SHP77 (cell line): ENCODE measurements around the gene NPIPB9.
"Not testable (repeated sequence)": the region's sequence is repeated elsewhere in the genome, so short reads cannot be mapped to it uniquely, and the experiment has no call there.

Experiments
- DNase-seq, 2 experiments: peaks; one replicate each; lab custom pipeline; 2025; lab: John Stamatoyannopoulos, UW

NPIPB9 gene

GRCh38 chr16:28751487-28751886 is at the start of gene NPIPB9:
Gene NPIPB9, plus strand, starts transcription at chr16:28751787.
- not testable (repeated sequence) for DNase-seq

- not testable (repeated sequence) for DNase-seq
Observed at GRCh38 chr16:28704246-28704645, 47.3 kb upstream of the NPIPB9 start.

- DNase-seq = not testable (repeated sequence)
Observed at GRCh38 chr16:28711220-28712083, 40.1 kb upstream of the NPIPB9 start, which contains the start of gene EIF3C. Gene EIF3C, plus strand, starts transcription at chr16:28711464. Its CDS starts 223 bp downstream, at chr16:28711687.

GRCh38 chr16:28722852-28723650 is 28.5 kb upstream of the NPIPB9 start:
- not testable (repeated sequence) for DNase-seq

- not testable (repeated sequence) for DNase-seq
Observed at GRCh38 chr16:28731253-28731652, 20.3 kb upstream of the NPIPB9 start.

GRCh38 chr16:28732455-28733124 is 19.0 kb upstream of the NPIPB9 start:
- not testable (repeated sequence) for DNase-seq

- DNase-seq = not testable (repeated sequence)
Observed at GRCh38 chr16:28739787-28740186, 11.8 kb upstream of the NPIPB9 start.

- not testable (repeated sequence) for DNase-seq
Observed at GRCh38 chr16:28740631-28741030, 11.0 kb upstream of the NPIPB9 start.

GRCh38 chr16:28741295-28741694 is 10.3 kb upstream of the NPIPB9 start:
- DNase-seq = not testable (repeated sequence)

- DNase-seq = not testable (repeated sequence)
Observed at GRCh38 chr16:28746618-28747350, 4.8 kb upstream of the NPIPB9 start.

- DNase-seq = not testable (repeated sequence)
Observed at GRCh38 chr16:28749997-28750465, 1.6 kb upstream of the NPIPB9 start.

- not testable (repeated sequence) for DNase-seq
Observed at GRCh38 chr16:28750469-28751067, 1.0 kb upstream of the NPIPB9 start.

GRCh38 chr16:28781697-28782096 is 30.1 kb downstream of the NPIPB9 start:
- DNase-seq = not testable (repeated sequence)

GRCh38 chr16:28782357-28782756 is 30.8 kb downstream of the NPIPB9 start:
- DNase-seq = not testable (repeated sequence)

GRCh38 chr16:28802235-28803019 is 50.8 kb downstream of the NPIPB9 start:
- peak; percentile 50 to 83 for DNase-seq

- DNase-seq = not testable (repeated sequence)
Observed at GRCh38 chr16:28807445-28808120, 56.0 kb downstream of the NPIPB9 start.

GRCh38 chr16:28820016-28820415 is 68.4 kb downstream of the NPIPB9 start:
- DNase-seq = no peak

GRCh38 chr16:28820546-28820945 is 69.0 kb downstream of the NPIPB9 start:
- not testable (repeated sequence) for DNase-seq

- no peak for DNase-seq
Observed at GRCh38 chr16:28821874-28822519, 70.4 kb downstream of the NPIPB9 start.
